Spleen (tissue), 11 donors: Measurements from ENCODE around the gene CNN2. TPM values are rescaled to one million over a fixed set of nuclear protein-coding genes. Genes with fewer than 3 reads are reported as not detected.

Experiments used
- DNase-seq: peaks from one replicate; pipeline ENCODE4 v3.0.0-alpha.2; 2020
- H3K27ac ChIP-seq, 8 donors: fragments of 200-600 bp; sonication (generic) in 7 of 8; 1 replicate in 4 of 8; 2 replicates in 4 of 8; pipeline versions ENCODE4 v1.5.0 to v1.8.0; 2016 to 2021; ENCODE audit warnings: inconsistent platforms in 4 of 8, mild to moderate bottlenecking in 4 of 8, moderate library complexity in 1 of 8
- H3K27me3 ChIP-seq, 7 donors: fragments of 200-600 bp; sonication (generic) in 6 of 7; replicated peaks in 1 of 7; 1 replicate in 4 of 7; 2 replicates in 3 of 7; pipeline versions ENCODE4 v1.5.0 to v1.8.0; 2016 to 2021; ENCODE audit warnings: inconsistent platforms in 3 of 7, mild to moderate bottlenecking in 1 of 7
- H3K36me3 ChIP-seq, 6 donors: fragments of 200-600 bp; sonication (generic) in 5 of 6; 1 replicate in 4 of 6; 2 replicates in 2 of 6; pipeline versions ENCODE4 v1.5.0 to v1.8.0; 2016 to 2021; ENCODE audit warnings: inconsistent platforms in 2 of 6
- H3K4me1 ChIP-seq, 6 donors: fragments of 200-600 bp; sonication (generic) in 5 of 6; 1 replicate in 3 of 6; 2 replicates in 3 of 6; pipeline versions ENCODE4 v1.5.0 to v1.8.0; 2016 to 2021; ENCODE audit warnings: inconsistent platforms in 3 of 6
- H3K4me3 ChIP-seq, 8 donors: fragments of 200-600 bp; sonication (generic) in 7 of 8; 1 replicate in 4 of 8; 2 replicates in 4 of 8; pipeline versions ENCODE4 v1.5.0 to v1.8.0; 2016 to 2021; ENCODE audit warnings: inconsistent platforms in 4 of 8, mild to moderate bottlenecking in 4 of 8, moderate library complexity in 2 of 8
- H3K9me3 ChIP-seq, 8 donors: fragments of 200-600 bp; sonication (generic) in 7 of 8; 1 replicate in 4 of 8; 2 replicates in 4 of 8; pipeline versions ENCODE4 v1.5.0 to v1.8.0; 2016 to 2021; ENCODE audit warnings: inconsistent platforms in 4 of 8
- POLR2A ChIP-seq, 3 donors: fragments of 450-650 bp; IDR thresholded peaks; one replicate each; pipeline ENCODE4 v1.5.1; 2017; ENCODE audit warnings: antibody characterized with exemption in 3 of 3, mild to moderate bottlenecking in 1 of 3
- POLR2AphosphoS5 ChIP-seq, 3 donors: sonication (generic); formaldehyde crosslinking; IDR thresholded peaks; one replicate each; pipeline ENCODE4 v1.5.1; 2017; ENCODE audit warnings: antibody characterized with exemption in 3 of 3
- WGBS, 5 donors: extraction: QIAGEN DNeasy Blood & Tissue Kit in 3 of 5; methylation state at CpG; one replicate each; pipeline versions ENCODE4 v1.1.5 to v1.1.7; 2013 to 2018; 5-methylcytosine and 5-hydroxymethylcytosine counted together
- intact Hi-C: fragments of 100-400 bp; cut with DNase I; formaldehyde crosslinking; loops from one replicate; pipeline ENCODE4 v1.15.0; 2023; ENCODE audit warnings: low total_unique reads
- polyA plus RNA-seq, 3 donors: library from polyadenylated mRNA; stranded (reverse); fragments of 200-250 nt; gene quantifications; one replicate each; pipeline ENCODE4 v1.2.1, GENCODE V29; 2013
- total RNA-seq, 7 donors: library from RNA; depleted of rRNA in 3 of 7; stranded (reverse); fragments of >200 nt in 3 of 7; fragmentation: NEBNext Ultra II Directional in 4 of 7; extraction: Animal tissue kit (Norgen Biotek cat#: 25700) in 4 of 7; gene quantifications; one replicate each; pipeline versions ENCODE4 v1.1.0 to v1.2.1, GENCODE V29; 2016 to 2021
- TF ChIP-seq, protein P1 (sequence below), 11 experiments: fragments of 200-600 bp in 7 of 11; fragments of 450-650 bp in 4 of 11; sonication (generic) in 4 of 11; IDR thresholded peaks in 8 of 11; conservative IDR thresholded peaks in 3 of 11; 1 replicate in 7 of 11; 2 replicates in 4 of 11; pipeline versions ENCODE4 v1.4.0 to v1.8.0; 2016 to 2021; ENCODE audit warnings: antibody characterized with exemption in 11 of 11, inconsistent platforms in 4 of 11, mild to moderate bottlenecking in 1 of 11
- donor health status: healthy with polysubstance abuse.
- donor health status: DM: no; HTN: no; CAD: no; lungs with moderate emphysema.
- donor health status: DM: no; HTN: no; CAD: no.
- donor health status: Bipolar disorder and iron deficiency.
- donor health status: healthy.
- donor health status: DM: no; HTN: no; CAD: no.
- donor health status: DM: yes; HTN: yes; CAD: no.

Gene CNN2
- total and polyA plus RNA-seq, 10 donors, result 102 to 296 (median 188) TPM

DNA sequence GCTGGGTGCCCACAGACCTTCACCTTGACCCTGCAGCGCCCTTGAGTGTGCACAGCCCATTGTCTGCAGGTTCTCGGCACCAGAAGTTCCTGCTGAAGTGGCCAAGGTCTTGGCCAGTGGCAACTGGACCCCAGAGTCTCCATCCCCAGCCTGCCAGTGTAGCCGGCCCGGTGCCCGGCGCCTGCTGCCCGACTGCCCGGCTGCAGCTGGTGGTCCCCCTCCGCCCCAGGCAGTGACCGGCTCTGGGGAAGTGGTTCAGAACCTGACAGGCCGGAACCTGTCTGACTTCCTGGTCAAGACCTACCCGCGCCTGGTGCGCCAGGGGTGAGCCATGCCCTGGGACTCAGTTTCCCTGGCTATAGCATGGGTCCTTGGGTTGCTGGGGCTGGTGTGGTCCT is 28.6 kb downstream of the CNN2 start:
- Histone ChIP-seq H3K27ac (no peak overlapping the region), H3K9me3 (peaks cover 17 to 55% (median 42%) of the 10 kb centered on the region in 8 donors), H3K36me3 (peaks cover 2 to 83% (median 45%) of the 10 kb centered on the region in 6 donors), H3K4me3 (no peak overlapping the region), H3K27me3 (no peaks in the 10 kb centered on the region), H3K4me1 (peaks cover 0 to 13% (median 5%) of the 10 kb centered on the region in 6 donors)
- intact Hi-C loops, result no loop called here
- no peak for DNase-seq
- TF ChIP-seq, protein P1, sequence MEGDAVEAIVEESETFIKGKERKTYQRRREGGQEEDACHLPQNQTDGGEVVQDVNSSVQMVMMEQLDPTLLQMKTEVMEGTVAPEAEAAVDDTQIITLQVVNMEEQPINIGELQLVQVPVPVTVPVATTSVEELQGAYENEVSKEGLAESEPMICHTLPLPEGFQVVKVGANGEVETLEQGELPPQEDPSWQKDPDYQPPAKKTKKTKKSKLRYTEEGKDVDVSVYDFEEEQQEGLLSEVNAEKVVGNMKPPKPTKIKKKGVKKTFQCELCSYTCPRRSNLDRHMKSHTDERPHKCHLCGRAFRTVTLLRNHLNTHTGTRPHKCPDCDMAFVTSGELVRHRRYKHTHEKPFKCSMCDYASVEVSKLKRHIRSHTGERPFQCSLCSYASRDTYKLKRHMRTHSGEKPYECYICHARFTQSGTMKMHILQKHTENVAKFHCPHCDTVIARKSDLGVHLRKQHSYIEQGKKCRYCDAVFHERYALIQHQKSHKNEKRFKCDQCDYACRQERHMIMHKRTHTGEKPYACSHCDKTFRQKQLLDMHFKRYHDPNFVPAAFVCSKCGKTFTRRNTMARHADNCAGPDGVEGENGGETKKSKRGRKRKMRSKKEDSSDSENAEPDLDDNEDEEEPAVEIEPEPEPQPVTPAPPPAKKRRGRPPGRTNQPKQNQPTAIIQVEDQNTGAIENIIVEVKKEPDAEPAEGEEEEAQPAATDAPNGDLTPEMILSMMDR (IDR thresholded peaks at IDR 0.05 in 8 of 11, conservative IDR thresholded peaks at IDR 0.05 in 3 of 11), result no peak
- TF ChIP-seq POLR2A (IDR thresholded peaks at IDR 0.05) (no peak), POLR2AphosphoS5 (IDR thresholded peaks at IDR 0.05) (no peak)
- WGBS, 5 donors, result 90 to 96% (median 93%) methylated on average over 3 to 14 of the region's 14 CpGs

DNA sequence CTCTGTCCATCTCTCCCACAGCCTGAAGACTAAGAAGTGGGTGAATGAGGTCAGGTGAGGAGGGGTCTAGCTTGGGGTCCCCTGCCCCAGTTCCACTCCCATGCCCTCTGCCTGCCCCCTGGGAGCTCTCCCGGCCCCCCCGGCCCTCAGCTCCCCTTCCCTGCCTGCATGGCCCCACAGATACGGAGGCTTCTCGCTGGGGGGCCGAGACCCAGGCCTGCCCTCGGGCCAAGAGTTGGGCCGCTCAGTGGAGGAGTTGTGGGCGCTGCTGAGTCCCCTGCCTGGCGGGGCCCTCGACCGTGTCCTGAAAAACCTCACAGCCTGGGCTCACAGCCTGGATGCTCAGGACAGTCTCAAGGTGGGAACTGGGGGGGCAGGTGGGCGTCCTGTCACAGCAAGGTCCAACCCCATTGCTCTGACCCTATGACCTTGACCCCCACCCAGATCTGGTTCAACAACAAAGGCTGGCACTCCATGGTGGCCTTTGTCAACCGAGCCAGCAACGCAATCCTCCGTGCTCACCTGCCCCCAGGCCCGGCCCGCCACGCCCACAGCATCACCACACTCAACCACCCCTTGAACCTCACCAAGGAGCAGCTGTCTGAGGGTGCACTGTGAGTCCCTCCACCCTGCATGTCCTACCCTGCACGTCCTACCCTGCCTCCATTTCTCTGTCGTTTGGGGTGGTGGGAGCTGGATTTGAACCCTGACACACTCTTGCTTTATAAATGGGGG is 29.6 kb downstream of the CNN2 start:
- Histone ChIP-seq H3K4me3 (no peak overlapping the region), H3K27me3 (no peaks in the 10 kb centered on the region), H3K9me3 (peaks cover 17 to 57% (median 42%) of the 10 kb centered on the region in 8 donors), H3K27ac (no peak overlapping the region), H3K36me3 (peaks cover 2 to 80% (median 45%) of the 10 kb centered on the region in 6 donors), H3K4me1 (peaks cover 0 to 13% (median 5%) of the 10 kb centered on the region in 6 donors)
- intact Hi-C loops, result no loop called here
- no peak for TF ChIP-seq POLR2A (IDR thresholded peaks at IDR 0.05)
- TF ChIP-seq, protein P1 (IDR thresholded peaks at IDR 0.05 in 8 of 11, conservative IDR thresholded peaks at IDR 0.05 in 3 of 11), result no peak
- TF ChIP-seq POLR2AphosphoS5 (IDR thresholded peaks at IDR 0.05), result no peak
- DNase-seq, result no peak
- 93 to 97% (median 96%) methylated on average over 14 to 20 of the region's 20 CpGs for WGBS, 5 donors

DNA sequence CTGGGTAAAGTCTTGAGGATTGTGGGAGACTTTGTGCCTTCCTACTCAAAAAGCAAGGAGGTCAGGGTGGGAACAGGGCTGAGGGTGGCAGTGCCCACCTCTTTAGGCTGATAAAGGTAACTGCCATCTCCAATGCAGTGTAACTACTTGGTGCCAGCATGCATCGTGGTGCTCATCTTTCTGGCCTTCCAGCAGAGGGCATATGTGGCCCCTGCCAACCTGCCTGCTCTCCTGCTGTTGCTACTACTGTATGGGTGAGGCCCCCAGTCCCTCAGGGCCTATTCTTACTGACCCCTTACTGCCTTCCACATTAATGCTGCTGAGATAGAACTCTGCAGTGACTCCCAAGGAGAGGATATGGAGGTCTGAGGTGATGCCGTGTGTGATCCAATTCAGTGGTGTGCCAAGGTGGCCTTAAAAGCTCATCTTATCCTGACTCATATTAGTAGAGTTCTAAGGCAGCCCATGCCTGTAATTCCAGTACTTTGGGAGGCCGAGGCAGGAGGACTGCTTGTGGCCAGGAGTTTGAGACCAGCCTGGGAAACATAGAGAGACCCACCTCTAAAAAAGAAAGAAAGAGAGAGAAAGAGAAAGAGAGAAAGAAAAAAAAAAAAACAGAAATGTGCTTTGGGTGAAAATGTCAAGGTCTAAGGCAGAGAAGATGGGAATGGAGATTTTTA is 30.9 kb downstream of the CNN2 start:
- TF ChIP-seq POLR2A (IDR thresholded peaks at IDR 0.05) (no peak), POLR2AphosphoS5 (IDR thresholded peaks at IDR 0.05) (peak in 1 of 3 donors; percentile 62)
- TF ChIP-seq, protein P1 (IDR thresholded peaks at IDR 0.05 in 8 of 11, conservative IDR thresholded peaks at IDR 0.05 in 3 of 11), result peak in 7 of 11 experiments; percentile 33 to 54 (median 44)
- H3K36me3 ChIP-seq, result peaks cover 2 to 77% (median 45%) of the 10 kb centered on the region in 6 donors
- 33 to 51% (median 49%) methylated on average over 3 of the region's 3 CpGs for WGBS, 5 donors
- H3K9me3 ChIP-seq, result peaks cover 17 to 57% (median 42%) of the 10 kb centered on the region in 8 donors
- H3K27ac ChIP-seq, result peak overlapping the region in 5 of 8 donors; percentile 24 to 59 (median 44)
- peak; percentile 78 for DNase-seq
- H3K27me3 ChIP-seq, result no peaks in the 10 kb centered on the region
- no peak overlapping the region for H3K4me3 ChIP-seq
- intact Hi-C loops, result no loop called here
- peaks cover 0 to 13% (median 4%) of the 10 kb centered on the region in 6 donors for H3K4me1 ChIP-seq

DNA sequence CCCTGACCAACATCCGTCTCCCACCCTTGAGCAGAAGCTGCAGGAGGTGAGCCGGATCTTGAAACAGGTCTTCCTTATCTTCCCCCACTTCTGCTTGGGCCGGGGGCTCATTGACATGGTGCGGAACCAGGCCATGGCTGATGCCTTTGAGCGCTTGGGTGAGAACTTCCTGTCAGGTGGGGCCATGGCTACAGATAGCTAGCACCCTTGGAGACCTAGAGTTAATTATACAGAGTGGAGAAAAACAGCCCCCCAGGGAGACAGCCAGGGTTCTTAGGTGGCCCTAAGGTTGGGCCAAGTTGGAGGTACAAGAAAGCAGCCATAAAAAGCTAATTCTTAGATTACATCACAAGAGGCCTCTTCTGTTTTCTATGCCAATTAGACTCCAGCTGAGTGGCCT is 31.7 kb downstream of the CNN2 start:
- peaks cover 17 to 57% (median 42%) of the 10 kb centered on the region in 8 donors for H3K9me3 ChIP-seq
- TF ChIP-seq POLR2AphosphoS5 (IDR thresholded peaks at IDR 0.05) (no peak), POLR2A (IDR thresholded peaks at IDR 0.05) (no peak)
- TF ChIP-seq, protein P1 (IDR thresholded peaks at IDR 0.05 in 8 of 11, conservative IDR thresholded peaks at IDR 0.05 in 3 of 11), result no peak
- H3K36me3 ChIP-seq, result peaks cover 2 to 73% (median 45%) of the 10 kb centered on the region in 6 donors
- no peaks in the 10 kb centered on the region for H3K27me3 ChIP-seq
- DNase-seq, result no peak
- intact Hi-C loops, result no loop called here
- 66 to 90% (median 79%) methylated on average over 3 to 5 of the region's 5 CpGs for WGBS, 5 donors
- peaks cover 0 to 13% (median 4%) of the 10 kb centered on the region in 6 donors for H3K4me1 ChIP-seq
- no peak overlapping the region for H3K4me3 ChIP-seq
- peak overlapping the region in 5 of 8 donors; percentile 24 to 59 (median 44) for H3K27ac ChIP-seq
